ENCODE data around the gene MED12L.

MED12L gene

GRCh38 chr3:151182349-151183079, 97.0 kb downstream of the MED12L start:
- DNase-seq = no peak

GRCh38 chr3:151183265-151183671, 97.8 kb downstream of the MED12L start:
- no peak for DNase-seq

GRCh38 chr3:151191095-151191494, 105.6 kb downstream of the MED12L start:
- DNase-seq = no peak

- DNase-seq = no peak
Measured at GRCh38 chr3:151192545-151192944, 107.1 kb downstream of the MED12L start.

- DNase-seq = no peak
Measured at GRCh38 chr3:151195826-151196225, 110.4 kb downstream of the MED12L start.

GRCh38 chr3:151196434-151196833, 111.0 kb downstream of the MED12L start:
- no peak for DNase-seq

GRCh38 chr3:151197228-151197627, 111.8 kb downstream of the MED12L start:
- no peak for DNase-seq

- DNase-seq = no peak
Measured at GRCh38 chr3:151197981-151198767, 112.7 kb downstream of the MED12L start.

GRCh38 chr3:151198849-151199248, 113.4 kb downstream of the MED12L start:
- no peak for DNase-seq

GRCh38 chr3:151199554-151200438, 114.3 kb downstream of the MED12L start:
- no peak for DNase-seq

- no peak for DNase-seq
Measured at GRCh38 chr3:151200586-151200985, 115.1 kb downstream of the MED12L start.

GRCh38 chr3:151201051-151201730, 115.7 kb downstream of the MED12L start:
- DNase-seq = no peak

GRCh38 chr3:151203051-151203420, 117.6 kb downstream of the MED12L start, which contains the start of gene GPR171:
Gene GPR171 (minus strand): TSS chr3:151203216. CDS start chr3:151199386, 3,830 bp downstream.
- DNase-seq = no peak

- DNase-seq = no peak
Measured at GRCh38 chr3:151204530-151205402, 119.3 kb downstream of the MED12L start.

- DNase-seq = no peak
Measured at GRCh38 chr3:151205482-151205881, 120.0 kb downstream of the MED12L start.

- DNase-seq = no peak
Measured at GRCh38 chr3:151206201-151206600, 120.7 kb downstream of the MED12L start.

- no peak for DNase-seq
Measured at GRCh38 chr3:151209654-151210053, 124.2 kb downstream of the MED12L start.

GRCh38 chr3:151210676-151211381, 125.4 kb downstream of the MED12L start:
- no peak for DNase-seq

- no peak for DNase-seq
Measured at GRCh38 chr3:151213151-151213550, 127.7 kb downstream of the MED12L start.

- DNase-seq = no peak
Measured at GRCh38 chr3:151213881-151214280, 128.4 kb downstream of the MED12L start.

- DNase-seq = no peak
Measured at GRCh38 chr3:151214459-151214858, 129.0 kb downstream of the MED12L start.

Measured in NCI-H1694 (cell line).